ENCODE data around the gene MICA. TPM values are rescaled to one million over a fixed set of nuclear protein-coding genes. Genes with fewer than 3 reads are reported as not detected.

The MICA gene
- total and polyA plus RNA-seq, 4 donors: 3.2 to 9.1 (median 4.2) TPM

DNA sequence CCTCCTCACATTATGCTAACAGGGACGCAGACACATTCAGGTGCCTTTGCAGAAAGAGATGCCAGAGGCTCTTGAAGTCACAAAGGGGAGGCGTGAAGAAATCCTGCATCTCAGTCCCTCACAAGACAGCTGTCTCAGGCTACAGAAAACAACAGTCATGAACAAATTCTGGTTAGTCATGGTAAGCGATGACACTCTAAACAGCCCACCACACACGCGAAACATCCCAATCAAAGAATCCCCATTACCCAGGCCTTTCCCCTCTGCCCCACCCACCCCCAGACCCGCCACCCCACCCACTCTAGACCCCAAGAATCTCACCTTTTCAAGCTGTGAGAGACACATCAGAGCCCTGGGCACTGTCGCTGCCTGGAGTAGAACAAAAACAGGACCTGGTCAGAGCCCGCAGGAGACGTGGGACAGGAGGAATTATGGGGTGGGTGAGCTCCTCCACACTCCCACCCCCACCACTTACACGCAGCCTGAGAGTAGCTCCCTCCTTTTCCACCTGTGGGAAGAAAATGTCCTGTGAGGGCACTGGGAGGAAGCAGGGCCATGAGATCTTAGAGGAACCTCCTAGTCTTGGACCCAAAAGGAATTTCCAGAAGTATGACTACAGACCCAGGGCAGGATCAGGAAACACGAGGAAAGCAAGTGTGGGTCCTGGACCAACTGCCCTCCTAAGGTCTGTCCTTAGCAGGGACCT, 49.1 kb upstream of the MICA start:
- Histone ChIP-seq H3K36me3 (ENCODE audit: control insufficient read depth in 4 of 4, insufficient read depth in 3 of 4, low read depth in 1 of 4, low read length in 3 of 4) (peaks cover 2 to 9% (median 7%) of the 10 kb centered on the region in 4 donors), H3K4me3 (ENCODE audit: low read depth in 1 of 3, low read length in 3 of 3) (no peak overlapping the region), H3K4me1 (ENCODE audit: control insufficient read depth in 4 of 4, insufficient read depth in 4 of 4, low read length in 3 of 4) (peaks cover 3 to 17% (median 11%) of the 10 kb centered on the region in 4 donors), H3K27ac (ENCODE audit: low read depth in 1 of 2, low read length in 2 of 2) (no peak overlapping the region), H3K9me3 (ENCODE audit: control insufficient read depth in 4 of 4, low read length in 3 of 4) (no peaks in the 10 kb centered on the region), H3K9ac (ENCODE audit: low read depth in 1 of 2, low read length in 2 of 2) (no peak overlapping the region), H3K27me3 (ENCODE audit: control insufficient read depth in 4 of 4, insufficient read depth in 4 of 4, low read length in 3 of 4) (no peaks in the 10 kb centered on the region)
- 70% methylated on average over 11 of the region's 11 CpGs for WGBS
- DNase-seq (ENCODE audit: low spot score): no peak
- TF ChIP-seq GABPA (IDR thresholded peaks at IDR 0.05 in 1 of 2, conservative IDR thresholded peaks at IDR 0.05 in 1 of 2): no peak
- no peak for TF ChIP-seq TAF1 (conservative IDR thresholded peaks at IDR 0.05)
- TF ChIP-seq HNF4G (IDR thresholded peaks at IDR 0.05): no peak
- no peak for TF ChIP-seq RXRA (IDR thresholded peaks at IDR 0.05)
- TF ChIP-seq, protein P1, sequence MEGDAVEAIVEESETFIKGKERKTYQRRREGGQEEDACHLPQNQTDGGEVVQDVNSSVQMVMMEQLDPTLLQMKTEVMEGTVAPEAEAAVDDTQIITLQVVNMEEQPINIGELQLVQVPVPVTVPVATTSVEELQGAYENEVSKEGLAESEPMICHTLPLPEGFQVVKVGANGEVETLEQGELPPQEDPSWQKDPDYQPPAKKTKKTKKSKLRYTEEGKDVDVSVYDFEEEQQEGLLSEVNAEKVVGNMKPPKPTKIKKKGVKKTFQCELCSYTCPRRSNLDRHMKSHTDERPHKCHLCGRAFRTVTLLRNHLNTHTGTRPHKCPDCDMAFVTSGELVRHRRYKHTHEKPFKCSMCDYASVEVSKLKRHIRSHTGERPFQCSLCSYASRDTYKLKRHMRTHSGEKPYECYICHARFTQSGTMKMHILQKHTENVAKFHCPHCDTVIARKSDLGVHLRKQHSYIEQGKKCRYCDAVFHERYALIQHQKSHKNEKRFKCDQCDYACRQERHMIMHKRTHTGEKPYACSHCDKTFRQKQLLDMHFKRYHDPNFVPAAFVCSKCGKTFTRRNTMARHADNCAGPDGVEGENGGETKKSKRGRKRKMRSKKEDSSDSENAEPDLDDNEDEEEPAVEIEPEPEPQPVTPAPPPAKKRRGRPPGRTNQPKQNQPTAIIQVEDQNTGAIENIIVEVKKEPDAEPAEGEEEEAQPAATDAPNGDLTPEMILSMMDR (IDR thresholded peaks at IDR 0.05; ENCODE audit: low read depth, low read length, missing input control): no peak
- TF ChIP-seq, protein P2, sequence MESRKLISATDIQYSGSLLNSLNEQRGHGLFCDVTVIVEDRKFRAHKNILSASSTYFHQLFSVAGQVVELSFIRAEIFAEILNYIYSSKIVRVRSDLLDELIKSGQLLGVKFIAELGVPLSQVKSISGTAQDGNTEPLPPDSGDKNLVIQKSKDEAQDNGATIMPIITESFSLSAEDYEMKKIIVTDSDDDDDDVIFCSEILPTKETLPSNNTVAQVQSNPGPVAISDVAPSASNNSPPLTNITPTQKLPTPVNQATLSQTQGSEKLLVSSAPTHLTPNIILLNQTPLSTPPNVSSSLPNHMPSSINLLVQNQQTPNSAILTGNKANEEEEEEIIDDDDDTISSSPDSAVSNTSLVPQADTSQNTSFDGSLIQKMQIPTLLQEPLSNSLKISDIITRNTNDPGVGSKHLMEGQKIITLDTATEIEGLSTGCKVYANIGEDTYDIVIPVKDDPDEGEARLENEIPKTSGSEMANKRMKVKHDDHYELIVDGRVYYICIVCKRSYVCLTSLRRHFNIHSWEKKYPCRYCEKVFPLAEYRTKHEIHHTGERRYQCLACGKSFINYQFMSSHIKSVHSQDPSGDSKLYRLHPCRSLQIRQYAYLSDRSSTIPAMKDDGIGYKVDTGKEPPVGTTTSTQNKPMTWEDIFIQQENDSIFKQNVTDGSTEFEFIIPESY (IDR thresholded peaks at IDR 0.05): no peak
- TF ChIP-seq JUND (IDR thresholded peaks at IDR 0.05): no peak
- no peak for TF ChIP-seq SP1 (IDR thresholded peaks at IDR 0.05)
- TF ChIP-seq FOXA2 (IDR thresholded peaks at IDR 0.05): no peak
- no peak for TF ChIP-seq MAX (IDR thresholded peaks at IDR 0.05)

DNA sequence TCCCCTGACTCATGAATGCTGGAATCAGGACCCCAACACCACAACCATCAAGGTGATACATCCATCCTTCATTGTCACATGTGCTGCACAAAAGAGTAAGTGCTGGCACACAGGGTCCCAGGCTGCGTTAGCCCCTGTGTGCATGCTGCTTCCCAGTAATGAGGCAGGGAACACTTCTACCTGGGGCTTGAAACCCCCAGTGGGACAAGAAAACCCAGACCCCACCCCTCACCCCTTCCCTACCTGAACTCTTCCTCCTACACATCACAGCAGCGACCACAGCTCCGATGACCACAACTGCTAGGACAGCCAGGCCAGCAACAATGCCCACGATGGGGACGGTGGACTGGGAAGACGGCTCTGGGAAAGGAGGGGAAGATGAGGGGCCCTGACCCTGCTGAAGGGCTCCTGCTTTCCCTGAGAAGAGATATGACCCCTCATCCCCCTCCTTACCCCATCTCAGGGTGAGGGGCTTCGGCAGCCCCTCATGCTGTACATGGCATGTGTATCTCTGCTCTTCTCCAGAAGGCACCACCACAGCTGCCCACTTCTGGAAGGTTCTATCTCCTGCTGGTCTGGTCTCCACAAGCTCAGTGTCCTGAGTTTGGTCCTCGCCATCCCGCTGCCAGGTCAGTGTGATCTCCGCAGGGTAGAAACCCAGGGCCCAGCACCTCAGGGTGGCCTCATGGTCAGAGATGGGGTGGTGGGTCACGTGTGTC, 48.4 kb upstream of the MICA start:
- no peaks in the 10 kb centered on the region for H3K9me3 ChIP-seq (ENCODE audit: control insufficient read depth in 4 of 4, low read length in 3 of 4)
- no peaks in the 10 kb centered on the region for H3K27me3 ChIP-seq (ENCODE audit: control insufficient read depth in 4 of 4, insufficient read depth in 4 of 4, low read length in 3 of 4)
- no peak overlapping the region for H3K9ac ChIP-seq (ENCODE audit: low read depth in 1 of 2, low read length in 2 of 2)
- H3K36me3 ChIP-seq (ENCODE audit: control insufficient read depth in 4 of 4, insufficient read depth in 3 of 4, low read depth in 1 of 4, low read length in 3 of 4): peaks cover 2 to 9% (median 7%) of the 10 kb centered on the region in 4 donors
- no peak overlapping the region for H3K27ac ChIP-seq (ENCODE audit: low read depth in 1 of 2, low read length in 2 of 2)
- DNase-seq (ENCODE audit: low spot score): no peak
- WGBS: 70% methylated on average over 11 of the region's 11 CpGs
- peaks cover 3 to 17% (median 11%) of the 10 kb centered on the region in 4 donors for H3K4me1 ChIP-seq (ENCODE audit: control insufficient read depth in 4 of 4, insufficient read depth in 4 of 4, low read length in 3 of 4)
- TF ChIP-seq FOXA1 (IDR thresholded peaks at IDR 0.05): no peak
- no peak for TF ChIP-seq YY1 (IDR thresholded peaks at IDR 0.05)
- TF ChIP-seq FOXA2 (IDR thresholded peaks at IDR 0.05): no peak
- no peak for TF ChIP-seq NR2F2 (IDR thresholded peaks at IDR 0.05)
- no peak for TF ChIP-seq TAF1 (conservative IDR thresholded peaks at IDR 0.05)
- TF ChIP-seq, protein P2 (IDR thresholded peaks at IDR 0.05): no peak
- TF ChIP-seq MAX (IDR thresholded peaks at IDR 0.05): no peak
- TF ChIP-seq HNF4A (conservative IDR thresholded peaks at IDR 0.05): no peak
- peak overlapping the region in 2 of 3 donors; percentile 21 to 82 for H3K4me3 ChIP-seq (ENCODE audit: low read depth in 1 of 3, low read length in 3 of 3)

Measured in liver (tissue), 9 donors.